Measurements from ENCODE around the gene PSMG3. TPM values are rescaled to one million over a fixed set of nuclear protein-coding genes. Genes with fewer than 3 reads are reported as not detected.

The PSMG3 gene
- total and polyA plus RNA-seq, 2 of the 8 experiments (the other 6 are each of a cell fraction or from before 2014, with no cell fraction given), result 30.2 to 62.0 TPM

DNA sequence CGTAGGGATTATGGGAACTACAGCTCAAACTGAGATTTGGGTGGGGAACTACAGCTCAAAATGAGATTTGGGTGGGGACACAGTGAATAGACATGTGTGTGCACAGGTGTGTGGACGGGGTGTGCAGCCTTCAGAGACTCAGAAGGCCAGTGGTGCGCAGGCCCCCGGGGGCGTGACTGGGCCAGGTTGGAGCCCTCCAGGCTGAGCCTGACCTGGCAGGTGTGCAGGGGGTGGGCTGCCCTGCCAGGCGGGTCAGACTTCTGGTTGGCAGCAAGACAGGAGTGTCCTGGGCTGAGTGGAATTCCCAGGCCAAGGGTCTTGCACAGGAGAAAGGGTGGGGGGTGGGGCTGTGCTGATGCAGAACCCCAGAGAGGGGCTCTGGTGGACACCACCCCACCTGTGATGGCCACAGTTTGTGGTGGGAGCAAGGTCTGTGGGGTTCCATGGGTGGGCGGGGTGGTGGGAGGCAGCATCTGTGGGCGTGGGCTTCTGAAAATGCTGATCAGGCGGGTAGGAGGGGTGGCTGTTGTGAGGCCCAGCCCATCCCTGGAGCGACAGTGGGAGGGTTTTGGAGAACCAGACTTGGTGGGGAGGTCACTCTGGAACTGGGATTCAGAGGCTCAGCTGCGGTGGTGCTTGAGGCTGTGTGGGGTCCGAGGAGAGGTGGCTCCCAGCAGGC is 29.3 kb upstream of the PSMG3 start (continued):
- TF ChIP-seq RNF2 (IDR thresholded peaks at IDR 0.05; ENCODE audit: borderline replicate concordance, low read depth, low read length, missing control alignments, poor library complexity, severe bottlenecking) (no peak), JUN (IDR thresholded peaks at IDR 0.05; ENCODE audit: low read depth, low read length) (no peak), JUND (IDR thresholded peaks at IDR 0.05; ENCODE audit: low read length) (no peak), ASH2L (IDR thresholded peaks at IDR 0.05; ENCODE audit: low read length) (no peak), POLR2AphosphoS5 (IDR thresholded peaks at IDR 0.05; ENCODE audit: low read depth, low read length) (no peak), TAF7 (optimal IDR thresholded peaks at IDR 0.05; ENCODE audit: borderline replicate concordance, low read depth, low read length) (no peak)
